ENCODE measurements around the gene NAPA. TPM values are rescaled to one million over a fixed set of nuclear protein-coding genes. Genes with fewer than 3 reads are reported as not detected.

The NAPA gene
- 10 to 100 TPM; 64.4 to 71.5 TPM for total RNA-seq

GRCh38 chr19:47514869-47515588, at the start of gene NAPA:
Gene NAPA (minus strand): TSS chr19:47515063. CDS start chr19:47514940, 123 bp downstream.
- Mint-ChIP-seq H3K9me3 (no peaks in the 10 kb centered on the region), H3K36me3 (ENCODE audit: insufficient read depth in 2 of 2) (peaks cover 3 to 4% of the 10 kb centered on the region in 2 donors), H3K27ac (peak within 1 kb of the TSS; percentile 99), H3K4me1 (ENCODE audit: low read depth) (peaks cover 91% of the 10 kb centered on the region), H3K4me3 (peak within 1 kb of the TSS; percentile 92 to 98), H3K27me3 (ENCODE audit: low read depth) (no peaks in the 10 kb centered on the region)
- peak; percentile 96 for ATAC-seq (replicated peaks in 1 of 2)
- DNase-seq, result peak; percentile 100

GRCh38 chr19:47564081-47564480, 49.2 kb upstream of the NAPA start:
- no peaks in the 10 kb centered on the region for H3K27me3 Mint-ChIP-seq (ENCODE audit: low read depth)
- no peak for DNase-seq
- H3K9me3 Mint-ChIP-seq, result no peaks in the 10 kb centered on the region
- no peaks in the 10 kb centered on the region for H3K36me3 Mint-ChIP-seq (ENCODE audit: insufficient read depth in 2 of 2)
- H3K4me3 Mint-ChIP-seq, result no peak overlapping the region
- ATAC-seq (replicated peaks in 1 of 2), result no peak
- H3K27ac Mint-ChIP-seq, result no peak overlapping the region
- H3K4me1 Mint-ChIP-seq (ENCODE audit: low read depth), result no peaks in the 10 kb centered on the region

- no peak overlapping the region for H3K27ac Mint-ChIP-seq
- no peaks in the 10 kb centered on the region for H3K4me1 Mint-ChIP-seq (ENCODE audit: low read depth)
- DNase-seq (no peak), ATAC-seq (replicated peaks in 1 of 2) (no peak)
- H3K9me3 Mint-ChIP-seq, result no peaks in the 10 kb centered on the region
- no peak overlapping the region for H3K4me3 Mint-ChIP-seq
- H3K36me3 Mint-ChIP-seq (ENCODE audit: insufficient read depth in 2 of 2), result no peaks in the 10 kb centered on the region
- H3K27me3 Mint-ChIP-seq (ENCODE audit: low read depth), result no peaks in the 10 kb centered on the region
Observed at GRCh38 chr19:47561440-47562057, 46.7 kb upstream of the NAPA start.

GRCh38 chr19:47560999-47561398, 46.1 kb upstream of the NAPA start:
- no peak for DNase-seq
- H3K9me3 Mint-ChIP-seq, result no peaks in the 10 kb centered on the region
- H3K27me3 Mint-ChIP-seq (ENCODE audit: low read depth), result no peaks in the 10 kb centered on the region
- H3K4me1 Mint-ChIP-seq (ENCODE audit: low read depth), result no peaks in the 10 kb centered on the region
- no peak overlapping the region for H3K4me3 Mint-ChIP-seq
- no peak for ATAC-seq (replicated peaks in 1 of 2)
- no peak overlapping the region for H3K27ac Mint-ChIP-seq
- H3K36me3 Mint-ChIP-seq (ENCODE audit: insufficient read depth in 2 of 2), result no peaks in the 10 kb centered on the region

- no peak for ATAC-seq (replicated peaks in 1 of 2)
- no peak for DNase-seq
- Mint-ChIP-seq H3K4me1 (ENCODE audit: low read depth) (no peaks in the 10 kb centered on the region), H3K27me3 (ENCODE audit: low read depth) (no peaks in the 10 kb centered on the region), H3K9me3 (no peaks in the 10 kb centered on the region), H3K27ac (no peak overlapping the region), H3K36me3 (ENCODE audit: insufficient read depth in 2 of 2) (no peaks in the 10 kb centered on the region), H3K4me3 (no peak overlapping the region)
Observed at GRCh38 chr19:47550129-47550528, 35.3 kb upstream of the NAPA start.

GRCh38 chr19:47549261-47549862, 34.5 kb upstream of the NAPA start:
- H3K27me3 Mint-ChIP-seq (ENCODE audit: low read depth), result no peaks in the 10 kb centered on the region
- H3K4me3 Mint-ChIP-seq, result no peak overlapping the region
- no peaks in the 10 kb centered on the region for H3K9me3 Mint-ChIP-seq
- ATAC-seq (replicated peaks in 1 of 2), result no peak
- DNase-seq, result no peak
- no peak overlapping the region for H3K27ac Mint-ChIP-seq
- no peaks in the 10 kb centered on the region for H3K36me3 Mint-ChIP-seq (ENCODE audit: insufficient read depth in 2 of 2)
- H3K4me1 Mint-ChIP-seq (ENCODE audit: low read depth), result no peaks in the 10 kb centered on the region

GRCh38 chr19:47547199-47547598, 32.3 kb upstream of the NAPA start:
- ATAC-seq (replicated peaks in 1 of 2), result no peak
- Mint-ChIP-seq H3K9me3 (no peaks in the 10 kb centered on the region), H3K27ac (no peak overlapping the region), H3K4me3 (no peak overlapping the region), H3K36me3 (ENCODE audit: insufficient read depth in 2 of 2) (no peaks in the 10 kb centered on the region), H3K27me3 (ENCODE audit: low read depth) (no peaks in the 10 kb centered on the region), H3K4me1 (ENCODE audit: low read depth) (peaks cover 2% of the 10 kb centered on the region)
- no peak for DNase-seq

GRCh38 chr19:47545061-47545948, 30.4 kb upstream of the NAPA start:
- H3K4me3 Mint-ChIP-seq, result peak overlapping the region in 1 of 2 donors; percentile 39
- H3K27ac Mint-ChIP-seq, result no peak overlapping the region
- H3K36me3 Mint-ChIP-seq (ENCODE audit: insufficient read depth in 2 of 2), result no peaks in the 10 kb centered on the region
- peak in 1 of 2 donors; percentile 24 for ATAC-seq (replicated peaks in 1 of 2)
- peaks cover 18% of the 10 kb centered on the region for H3K4me1 Mint-ChIP-seq (ENCODE audit: low read depth)
- no peaks in the 10 kb centered on the region for H3K9me3 Mint-ChIP-seq
- no peaks in the 10 kb centered on the region for H3K27me3 Mint-ChIP-seq (ENCODE audit: low read depth)
- DNase-seq, result no peak

- no peaks in the 10 kb centered on the region for H3K36me3 Mint-ChIP-seq (ENCODE audit: insufficient read depth in 2 of 2)
- peaks cover 24% of the 10 kb centered on the region for H3K4me1 Mint-ChIP-seq (ENCODE audit: low read depth)
- peak overlapping the region in 1 of 2 donors; percentile 40 for H3K4me3 Mint-ChIP-seq
- DNase-seq, result no peak
- no peak for ATAC-seq (replicated peaks in 1 of 2)
- no peaks in the 10 kb centered on the region for H3K9me3 Mint-ChIP-seq
- H3K27ac Mint-ChIP-seq, result no peak overlapping the region
- H3K27me3 Mint-ChIP-seq (ENCODE audit: low read depth), result no peaks in the 10 kb centered on the region
Observed at GRCh38 chr19:47544476-47544875, 29.6 kb upstream of the NAPA start.

- ATAC-seq (replicated peaks in 1 of 2), result no peak
Observed at GRCh38 chr19:47544075-47544474, 29.2 kb upstream of the NAPA start.

GRCh38 chr19:47542030-47542475, 27.2 kb upstream of the NAPA start:
- peak overlapping the region; percentile 39 to 57 for H3K4me3 Mint-ChIP-seq
- no peak for ATAC-seq (replicated peaks in 1 of 2)
- no peaks in the 10 kb centered on the region for H3K27me3 Mint-ChIP-seq (ENCODE audit: low read depth)
- H3K27ac Mint-ChIP-seq, result peak overlapping the region; percentile 31
- peaks cover 24% of the 10 kb centered on the region for H3K4me1 Mint-ChIP-seq (ENCODE audit: low read depth)
- DNase-seq, result no peak
- no peaks in the 10 kb centered on the region for H3K36me3 Mint-ChIP-seq (ENCODE audit: insufficient read depth in 2 of 2)
- H3K9me3 Mint-ChIP-seq, result no peaks in the 10 kb centered on the region

More at GRCh38 chr19:47544075-47544474, 29.2 kb upstream of the NAPA start:
- H3K27me3 Mint-ChIP-seq (ENCODE audit: low read depth), result no peaks in the 10 kb centered on the region
- H3K36me3 Mint-ChIP-seq (ENCODE audit: insufficient read depth in 2 of 2), result no peaks in the 10 kb centered on the region
- peaks cover 24% of the 10 kb centered on the region for H3K4me1 Mint-ChIP-seq (ENCODE audit: low read depth)
- H3K4me3 Mint-ChIP-seq, result no peak overlapping the region
- H3K9me3 Mint-ChIP-seq, result no peaks in the 10 kb centered on the region
- no peak overlapping the region for H3K27ac Mint-ChIP-seq
- no peak for DNase-seq

GRCh38 chr19:47541518-47541917, 26.7 kb upstream of the NAPA start:
- DNase-seq, result peak; percentile 31 to 42
- H3K27me3 Mint-ChIP-seq (ENCODE audit: low read depth), result no peaks in the 10 kb centered on the region

More at GRCh38 chr19:47541518-47541917, 26.7 kb upstream of the NAPA start:
- H3K27ac Mint-ChIP-seq, result peak overlapping the region; percentile 31
- peaks cover 24% of the 10 kb centered on the region for H3K4me1 Mint-ChIP-seq (ENCODE audit: low read depth)
- no peaks in the 10 kb centered on the region for H3K9me3 Mint-ChIP-seq
- ATAC-seq (replicated peaks in 1 of 2), result peak; percentile 84 to 87
- peak overlapping the region; percentile 39 to 57 for H3K4me3 Mint-ChIP-seq
- no peaks in the 10 kb centered on the region for H3K36me3 Mint-ChIP-seq (ENCODE audit: insufficient read depth in 2 of 2)

Measured in activated T-cell treated with anti-CD3 and anti-CD28 coated beads, Interleukin-2, amount 50 U/mL, for 72 hours (primary cell).